HUES64 (cell line): ENCODE data around the gene AMACR.

ENCODE experiments used
- H3K27ac ChIP-seq: 2 replicates; pipeline ENCODE4 v1.7.0; 2013; ENCODE audit warnings: low read depth, low read length, inconsistent platforms
- H3K27me3 ChIP-seq: 2 replicates; pipeline ENCODE4 v1.6.1; 2013; ENCODE audit warnings: mild to moderate bottlenecking, low read length; ENCODE audit not compliant: insufficient read depth
- H3K36me3 ChIP-seq: 2 replicates; pipeline ENCODE4 v1.6.1; 2013; ENCODE audit warnings: mild to moderate bottlenecking, low read length; ENCODE audit not compliant: insufficient read depth
- H3K4me1 ChIP-seq: 2 replicates; pipeline ENCODE4 v1.6.1; 2013; ENCODE audit warnings: mild to moderate bottlenecking, low read length, moderate library complexity; ENCODE audit not compliant: insufficient read depth
- H3K4me3 ChIP-seq: 2 replicates; pipeline ENCODE4 v1.5.1; 2013; ENCODE audit warnings: mild to moderate bottlenecking, low read length, moderate library complexity
- H3K9ac ChIP-seq: 2 replicates; pipeline ENCODE4 v1.6.1; 2013; ENCODE audit warnings: mild to moderate bottlenecking, low read depth, low read length
- H3K9me3 ChIP-seq: 2 replicates; pipeline ENCODE4 v1.6.1; 2013; ENCODE audit warnings: low read depth, low read length; ENCODE audit not compliant: insufficient read depth
- WGBS: fragments of 150-250, 120-280 bp; methylation state at CpG from one replicate; pipeline ENCODE4 v1.1.7; 2013; ENCODE audit warnings: missing lambda C conversion rate; 5-methylcytosine and 5-hydroxymethylcytosine counted together

The AMACR gene

GRCh38 chr5:34045996-34046395 lies 38.1 kb upstream of the AMACR start:
- Histone ChIP-seq H3K9ac (no peak overlapping the region), H3K27ac (no peak overlapping the region), H3K36me3 (no peaks in the 10 kb centered on the region), H3K4me3 (no peak overlapping the region), H3K4me1 (no peaks in the 10 kb centered on the region), H3K9me3 (no peaks in the 10 kb centered on the region), H3K27me3 (no peaks in the 10 kb centered on the region)

- Histone ChIP-seq H3K27ac (no peak overlapping the region), H3K4me3 (no peak overlapping the region), H3K9ac (no peak overlapping the region), H3K4me1 (no peaks in the 10 kb centered on the region), H3K27me3 (no peaks in the 10 kb centered on the region), H3K9me3 (no peaks in the 10 kb centered on the region), H3K36me3 (no peaks in the 10 kb centered on the region)
- WGBS, result 91% methylated on average over 3 of the region's 3 CpGs
Measured at GRCh38 chr5:34045023-34045422, 37.2 kb upstream of the AMACR start.

DNA sequence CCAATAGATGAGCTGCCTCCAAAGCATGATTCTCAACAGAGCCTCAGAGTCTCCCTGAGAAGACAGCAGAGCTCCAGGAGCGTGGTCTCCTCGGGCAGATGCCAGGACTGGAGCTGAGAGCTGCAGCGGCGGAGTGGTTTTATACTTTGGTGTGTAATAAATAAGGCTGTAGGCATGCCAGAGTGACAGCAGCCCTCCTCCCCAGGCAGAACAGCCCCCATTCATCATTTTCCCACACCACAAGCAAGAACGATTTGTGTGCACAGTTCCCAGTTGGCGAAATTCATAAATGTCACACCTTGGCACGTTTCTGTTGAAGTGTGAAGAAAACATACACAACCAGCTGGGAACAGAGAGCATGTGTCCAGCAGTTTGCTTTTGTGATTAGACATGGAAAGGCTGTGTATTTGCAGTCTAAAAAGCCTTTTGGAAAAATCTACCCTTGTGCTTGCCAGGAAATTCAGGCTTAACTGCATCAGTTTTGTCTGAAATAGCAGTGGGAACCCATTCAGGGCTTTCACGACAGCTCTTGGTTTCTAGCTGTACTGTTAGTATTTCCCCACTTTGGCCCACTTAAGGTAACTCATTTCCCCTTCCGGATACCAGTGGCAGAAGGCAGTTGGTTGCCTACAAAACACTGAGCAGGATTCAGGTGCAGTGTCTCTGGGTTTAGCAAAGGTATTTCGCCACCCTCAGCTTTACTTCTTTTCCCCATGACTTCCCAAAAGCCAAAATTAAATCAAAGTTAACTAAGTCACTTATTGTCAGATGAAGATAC lies 35.4 kb upstream of the AMACR start, which contains the start of gene C1QTNF3:
Gene C1QTNF3 (minus strand): TSS at position 115 of the 778 bp plus-strand sequence. CDS start 88 bp downstream, at position 27.
- Histone ChIP-seq H3K4me3 (no peak within 1 kb of the TSS), H3K36me3 (no peaks in the 10 kb centered on the region)
- WGBS, result 94% methylated on average over 10 of the region's 10 CpGs

GRCh38 chr5:34042321-34042720 lies 34.5 kb upstream of the AMACR start:
- H3K9me3 ChIP-seq, result no peaks in the 10 kb centered on the region
- H3K27me3 ChIP-seq, result no peaks in the 10 kb centered on the region
- H3K4me3 ChIP-seq, result no peak overlapping the region
- no peak overlapping the region for H3K9ac ChIP-seq
- WGBS, result 94% methylated on average over 7 of the region's 7 CpGs
- peaks cover 12% of the 10 kb centered on the region for H3K4me1 ChIP-seq
- no peaks in the 10 kb centered on the region for H3K36me3 ChIP-seq
- H3K27ac ChIP-seq, result no peak overlapping the region

More for the DNA sequence above, 35.4 kb upstream of the AMACR start, which contains the start of gene C1QTNF3:
- H3K9ac ChIP-seq, result no peak within 1 kb of the TSS
- no peak within 1 kb of the TSS for H3K27ac ChIP-seq
- H3K27me3 ChIP-seq, result no peaks in the 10 kb centered on the region
- peaks cover 7% of the 10 kb centered on the region for H3K4me1 ChIP-seq
- H3K9me3 ChIP-seq, result no peaks in the 10 kb centered on the region

- Histone ChIP-seq H3K9ac (no peak overlapping the region), H3K9me3 (no peaks in the 10 kb centered on the region), H3K4me1 (peaks cover 12% of the 10 kb centered on the region), H3K27ac (no peak overlapping the region), H3K27me3 (no peaks in the 10 kb centered on the region), H3K4me3 (no peak overlapping the region), H3K36me3 (no peaks in the 10 kb centered on the region)
- WGBS, result 100% methylated on average over 1 of the region's 1 CpG
Measured at GRCh38 chr5:34041247-34041972, 33.6 kb upstream of the AMACR start.

DNA sequence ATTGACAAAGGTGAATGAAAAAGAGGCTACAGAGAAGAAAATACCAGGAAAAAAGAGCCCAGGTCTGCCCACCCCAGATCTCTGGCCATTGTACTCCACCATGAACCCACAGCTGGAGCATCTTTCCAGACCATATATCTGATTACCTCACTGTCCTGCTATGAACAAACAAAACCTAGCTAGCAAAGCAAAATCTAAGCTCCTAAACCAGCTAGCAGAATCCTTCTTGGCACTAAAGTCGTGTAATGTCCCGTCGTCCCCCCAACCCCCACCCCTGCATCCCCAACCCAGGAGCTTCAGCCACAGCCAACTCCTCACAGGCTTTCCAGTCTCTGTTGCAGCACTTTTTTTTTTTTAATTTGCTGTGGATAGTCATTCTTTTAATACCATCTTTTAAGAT lies 32.6 kb upstream of the AMACR start:
- H3K27ac ChIP-seq, result no peak overlapping the region
- H3K9ac ChIP-seq, result no peak overlapping the region
- WGBS, result 92% methylated on average over 3 of the region's 3 CpGs
- peaks cover 12% of the 10 kb centered on the region for H3K4me1 ChIP-seq
- no peaks in the 10 kb centered on the region for H3K9me3 ChIP-seq
- H3K36me3 ChIP-seq, result no peaks in the 10 kb centered on the region
- H3K27me3 ChIP-seq, result no peaks in the 10 kb centered on the region
- H3K4me3 ChIP-seq, result no peak overlapping the region

DNA sequence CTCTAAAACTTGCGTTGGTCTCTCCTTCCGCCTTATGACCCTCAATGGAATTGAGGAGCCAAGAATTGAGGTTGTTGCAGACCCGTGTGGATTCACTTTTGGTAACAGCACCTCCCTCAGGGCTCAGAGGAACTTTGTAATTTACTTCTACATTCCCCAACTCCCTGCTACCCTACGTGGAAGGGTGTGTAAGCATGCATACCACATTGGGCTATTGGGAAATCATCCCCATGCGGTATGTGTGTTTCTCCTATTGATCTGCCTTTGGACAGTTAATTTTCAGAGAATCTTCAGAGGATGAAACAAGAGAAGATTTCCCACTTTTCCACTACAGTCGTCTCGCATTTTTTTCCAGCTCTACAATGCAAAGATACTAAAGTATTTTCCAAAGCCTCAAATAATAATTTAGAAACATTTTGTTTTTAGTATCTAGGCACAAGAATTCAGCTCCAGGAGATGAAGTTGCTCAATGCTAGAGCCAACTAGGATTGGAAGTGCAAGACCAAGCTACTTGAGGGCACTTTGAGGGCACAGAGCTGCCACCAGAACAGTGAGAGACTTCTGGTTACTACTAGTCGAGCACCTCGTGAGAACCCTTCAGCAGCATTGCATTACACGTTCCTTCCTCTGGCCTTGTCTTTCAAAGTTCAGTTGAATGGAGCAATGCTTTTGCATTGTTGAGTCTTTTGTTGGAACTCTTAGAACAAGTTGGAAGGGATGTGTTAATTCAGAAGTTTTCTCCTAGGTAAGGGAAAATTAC lies 31.7 kb upstream of the AMACR start:
- peaks cover 12% of the 10 kb centered on the region for H3K4me1 ChIP-seq
- H3K9ac ChIP-seq, result no peak overlapping the region
- no peaks in the 10 kb centered on the region for H3K36me3 ChIP-seq
- no peak overlapping the region for H3K27ac ChIP-seq
- no peak overlapping the region for H3K4me3 ChIP-seq
- 95% methylated on average over 10 of the region's 10 CpGs for WGBS
- H3K9me3 ChIP-seq, result no peaks in the 10 kb centered on the region
- no peaks in the 10 kb centered on the region for H3K27me3 ChIP-seq

GRCh38 chr5:34038838-34039237 lies 31.0 kb upstream of the AMACR start:
- Histone ChIP-seq H3K27me3 (no peaks in the 10 kb centered on the region), H3K4me1 (peaks cover 12% of the 10 kb centered on the region), H3K9ac (no peak overlapping the region), H3K4me3 (no peak overlapping the region), H3K36me3 (no peaks in the 10 kb centered on the region), H3K9me3 (no peaks in the 10 kb centered on the region), H3K27ac (0 out of 2 replicates have a peak overlapping the region, but pooled peaks have one; percentile 21)
- 93% methylated on average over 4 of the region's 4 CpGs for WGBS

DNA sequence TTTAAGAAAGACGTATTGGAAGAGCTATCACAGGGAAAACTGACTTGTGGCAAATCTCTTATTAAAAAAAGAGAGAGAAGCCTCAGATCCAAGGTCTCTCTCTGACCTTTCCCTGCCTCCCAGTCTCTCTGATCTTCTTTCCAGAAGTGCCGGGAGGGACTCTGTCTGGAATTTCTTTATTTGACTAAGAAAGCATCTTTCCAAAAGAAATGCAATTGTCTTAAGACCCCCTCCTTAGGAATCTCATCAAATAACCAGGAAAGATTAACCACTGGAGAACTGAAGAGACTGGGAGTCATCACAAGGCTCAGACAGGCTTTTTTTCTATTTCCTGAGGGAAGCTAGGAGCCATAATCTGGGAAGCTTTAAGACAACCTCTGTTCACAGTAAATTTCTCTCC lies 30.5 kb upstream of the AMACR start:
- Histone ChIP-seq H3K36me3 (no peaks in the 10 kb centered on the region), H3K4me1 (peaks cover 12% of the 10 kb centered on the region), H3K9ac (no peak overlapping the region), H3K4me3 (no peak overlapping the region), H3K9me3 (no peaks in the 10 kb centered on the region), H3K27ac (0 out of 2 replicates have a peak overlapping the region, but pooled peaks have one; percentile 21), H3K27me3 (no peaks in the 10 kb centered on the region)
- WGBS, result 72% methylated on average over 2 of the region's 2 CpGs

DNA sequence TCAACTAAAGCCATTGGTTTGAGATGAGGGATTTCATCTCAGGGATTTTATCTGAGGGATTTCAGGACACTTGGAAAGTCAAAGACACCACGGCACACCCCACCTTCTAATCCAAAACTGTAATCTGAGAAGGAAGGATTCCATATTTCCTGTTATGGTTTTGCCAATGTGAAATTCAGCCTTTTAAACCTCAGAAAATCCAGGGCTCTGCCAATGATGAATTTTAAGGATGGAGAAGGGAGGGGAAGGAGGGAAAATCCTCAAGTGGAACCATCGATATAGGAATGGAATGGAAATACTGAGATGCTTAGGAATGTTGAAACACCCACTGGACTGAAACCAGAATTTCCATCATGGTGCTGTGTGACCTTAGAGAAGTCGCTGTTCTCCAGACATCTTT lies 29.9 kb upstream of the AMACR start:
- no peaks in the 10 kb centered on the region for H3K27me3 ChIP-seq
- H3K9ac ChIP-seq, result no peak overlapping the region
- WGBS, result 94% methylated on average over 2 of the region's 3 CpGs
- peaks cover 12% of the 10 kb centered on the region for H3K4me1 ChIP-seq
- H3K4me3 ChIP-seq, result no peak overlapping the region
- no peak overlapping the region for H3K27ac ChIP-seq
- H3K36me3 ChIP-seq, result no peaks in the 10 kb centered on the region
- H3K9me3 ChIP-seq, result no peaks in the 10 kb centered on the region

DNA sequence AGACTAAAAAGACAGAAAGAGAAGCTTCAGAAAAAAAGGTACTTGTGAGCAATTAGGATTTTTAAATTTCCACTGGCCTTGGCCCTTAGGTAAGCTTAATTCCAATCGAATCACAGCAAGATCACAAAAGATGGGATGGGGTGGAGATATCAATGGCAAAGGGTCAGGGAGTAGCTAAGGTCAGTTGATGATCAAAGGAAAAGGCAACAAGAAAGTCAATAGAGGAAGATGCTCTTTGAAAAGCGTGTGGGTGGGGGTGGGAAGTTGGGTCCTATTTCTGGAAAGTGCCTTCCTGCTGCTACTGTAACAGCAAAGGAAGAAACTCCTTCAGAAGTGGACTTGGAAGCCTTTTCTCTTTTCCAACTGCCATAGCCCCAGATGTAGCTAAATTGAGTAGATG lies 27.9 kb upstream of the AMACR start:
- 96% methylated on average over 2 of the region's 2 CpGs for WGBS
- Histone ChIP-seq H3K4me1 (peaks cover 12% of the 10 kb centered on the region), H3K27ac (no peak overlapping the region), H3K4me3 (no peak overlapping the region), H3K9ac (no peak overlapping the region), H3K36me3 (no peaks in the 10 kb centered on the region), H3K27me3 (no peaks in the 10 kb centered on the region), H3K9me3 (no peaks in the 10 kb centered on the region)
